ENCODE measurements around the gene HPSE. TPM values are rescaled to one million over a fixed set of nuclear protein-coding genes. Genes with fewer than 3 reads are reported as not detected.

The HPSE gene
- total RNA-seq, 2 donors from 2014 or later, result 13.1 to 17.4 TPM

GRCh38 chr4:83247415-83248357 is 87.0 kb downstream of the HPSE start:
- H3K27ac Mint-ChIP-seq, result no peak overlapping the region
- no peaks in the 10 kb centered on the region for H3K9me3 Mint-ChIP-seq
- no peak for DNase-seq (ENCODE audit: low spot score in 2 of 2)
- ATAC-seq, result no peak
- H3K36me3 Mint-ChIP-seq, result peaks cover 4 to 21% of the 10 kb centered on the region in 2 donors

Other genes with a start within 250 kb of the HPSE start
- gene PLAC8, start 220.1 kb downstream of the HPSE start, total RNA-seq, result 100 to 1,000 TPM in 1 of 2 donors, 10 to 100 TPM in 1; 23.3 to 169 TPM
- 10 to 100 TPM; 17.8 to 18.7 TPM for gene COQ2, start 50.0 kb downstream of the HPSE start, total RNA-seq
- gene HELQ, start 121.0 kb upstream of the HPSE start, total RNA-seq, result 10 to 100 TPM; 12.2 to 12.3 TPM
- 10 to 100 TPM; 67.3 to 84.3 TPM for gene MRPS18C, start 121.2 kb upstream of the HPSE start, total RNA-seq
- 10 to 100 TPM; 20.7 to 22.0 TPM for gene ABRAXAS1, start 150.3 kb upstream of the HPSE start, total RNA-seq
- gene GPAT3, start 201.3 kb upstream of the HPSE start, total RNA-seq, result 1 to 10 TPM in 1 of 2 donors, under 1 TPM in 1; 0.74 to 1.0 TPM

Data from activated naive CD4-positive, alpha-beta T cell treated with anti-CD3 and anti-CD28 coated beads, Interleukin-2, amount 50 U/mL, for 72 hours (primary cell).